Smooth muscle cell of the umbilical artery (primary cell): Measurements from ENCODE around the gene PARP3. TPM values are rescaled to one million over a fixed set of nuclear protein-coding genes. Genes with fewer than 3 reads are reported as not detected.

ENCODE experiments used
- total RNA-seq: library from RNA; depleted of rRNA; stranded (reverse); fragments of >200 nt; gene quantifications from 2 replicates; pipeline ENCODE4 v1.2.3, GENCODE V29; 2014

PARP3 gene
- total RNA-seq: 10.4 and 31.0 TPM in 2 replicates

DNA sequence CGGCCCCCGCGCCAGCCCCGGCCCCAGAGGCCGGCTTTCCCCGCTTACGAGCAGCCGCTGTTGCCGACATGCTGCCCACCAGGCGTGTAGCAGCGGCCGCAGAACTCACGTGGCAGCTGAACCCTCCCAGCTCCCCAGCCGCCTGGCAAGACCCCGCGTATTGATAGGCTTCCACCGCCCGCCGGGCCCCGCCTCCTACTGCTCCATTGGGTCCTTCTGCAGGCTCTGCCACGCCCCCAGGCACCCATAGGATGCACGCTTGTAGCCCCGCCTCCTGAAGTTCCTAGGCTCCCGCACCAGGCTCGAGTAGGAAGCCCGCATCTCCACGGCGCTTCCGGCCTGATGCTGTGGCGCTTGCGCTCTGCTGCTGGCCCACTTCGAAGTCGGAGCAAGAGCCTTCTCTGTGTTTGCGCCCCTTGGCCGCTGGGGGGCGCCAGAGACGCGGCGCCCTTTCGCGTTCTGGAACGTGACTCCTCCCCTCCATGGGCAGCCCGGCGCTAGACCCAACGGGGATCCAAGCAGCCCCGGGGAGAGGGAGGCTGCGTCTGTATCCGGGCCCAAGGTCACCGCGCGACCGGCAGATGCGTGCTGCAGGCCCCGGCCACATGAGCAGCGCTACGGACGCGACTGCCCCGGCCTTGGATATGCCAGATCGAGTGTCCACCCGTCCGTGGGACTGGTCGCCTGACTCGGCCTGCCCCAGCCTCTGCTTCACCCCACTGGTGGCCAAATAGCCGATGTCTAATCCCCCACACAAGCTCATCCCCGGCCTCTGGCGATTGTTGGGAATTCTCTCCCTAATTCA lies at the start of gene PARP3, which contains the start of gene RRP9:
TSS of gene PARP3 (plus strand) at position 566 of the 805 bp plus-strand sequence. CDS start 993 bp downstream, outside the sequence.
TSS of gene RRP9 (minus strand) at position 107 of the 805 bp plus-strand sequence. CDS start at position 70, 37 bp downstream.

GRCh38 chr3:51955175-51955892 lies 13.2 kb downstream of the PARP3 start, which contains the start of gene GPR62:
Gene GPR62, plus strand, starts transcription at chr3:51955381. Its CDS starts 272 bp downstream, at chr3:51955653.

DNA sequence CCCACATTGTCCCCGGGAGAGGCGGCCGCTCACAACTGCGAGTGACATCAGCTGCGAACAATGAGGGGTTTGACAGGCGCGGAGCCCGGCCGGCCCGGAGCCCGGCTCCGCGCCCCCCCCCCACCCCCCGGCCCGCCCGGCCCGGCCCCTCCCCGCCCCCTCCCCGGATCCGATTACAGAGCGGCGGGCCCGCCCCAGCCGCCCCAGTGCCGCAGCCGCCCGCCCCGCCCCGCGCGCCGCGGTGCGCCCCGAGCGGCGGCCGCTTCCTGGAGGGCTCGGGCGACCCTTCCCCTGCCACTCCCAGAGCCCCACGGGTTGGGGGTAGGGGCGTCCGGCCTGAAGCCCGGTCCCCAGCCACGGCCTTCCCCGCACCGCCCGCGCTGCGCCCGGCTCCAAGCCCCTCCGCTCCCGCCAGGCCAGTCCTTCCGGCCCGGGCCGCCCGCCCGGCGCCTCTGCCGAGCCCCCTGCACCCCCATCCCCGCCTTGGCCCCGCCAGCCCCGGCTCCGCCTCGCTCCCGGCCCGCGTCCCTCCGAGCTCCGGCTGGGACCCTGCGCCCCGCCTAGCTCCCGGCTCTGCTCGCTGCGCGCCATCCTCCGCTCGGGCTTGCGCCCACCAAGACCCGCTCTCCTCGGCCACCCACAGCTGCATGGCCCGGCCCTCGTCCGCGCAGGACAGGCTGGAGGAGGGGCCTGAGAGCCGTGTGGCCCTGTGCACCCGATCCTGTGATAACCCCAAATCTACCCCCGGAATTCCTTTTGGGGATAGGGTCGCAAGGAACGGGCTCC lies 25.4 kb downstream of the PARP3 start, which contains the start of gene PCBP4:
TSS of gene PCBP4 (minus strand) at position 71 of the 786 bp plus-strand sequence. CDS start 6,214 bp downstream, outside the sequence.

GRCh38 chr3:51974963-51975851 lies 33.0 kb downstream of the PARP3 start, which contains the start of gene ABHD14A:
Gene ABHD14A, plus strand, starts transcription at chr3:51975064. Its CDS starts 72 bp downstream, at chr3:51975136.

DNA sequence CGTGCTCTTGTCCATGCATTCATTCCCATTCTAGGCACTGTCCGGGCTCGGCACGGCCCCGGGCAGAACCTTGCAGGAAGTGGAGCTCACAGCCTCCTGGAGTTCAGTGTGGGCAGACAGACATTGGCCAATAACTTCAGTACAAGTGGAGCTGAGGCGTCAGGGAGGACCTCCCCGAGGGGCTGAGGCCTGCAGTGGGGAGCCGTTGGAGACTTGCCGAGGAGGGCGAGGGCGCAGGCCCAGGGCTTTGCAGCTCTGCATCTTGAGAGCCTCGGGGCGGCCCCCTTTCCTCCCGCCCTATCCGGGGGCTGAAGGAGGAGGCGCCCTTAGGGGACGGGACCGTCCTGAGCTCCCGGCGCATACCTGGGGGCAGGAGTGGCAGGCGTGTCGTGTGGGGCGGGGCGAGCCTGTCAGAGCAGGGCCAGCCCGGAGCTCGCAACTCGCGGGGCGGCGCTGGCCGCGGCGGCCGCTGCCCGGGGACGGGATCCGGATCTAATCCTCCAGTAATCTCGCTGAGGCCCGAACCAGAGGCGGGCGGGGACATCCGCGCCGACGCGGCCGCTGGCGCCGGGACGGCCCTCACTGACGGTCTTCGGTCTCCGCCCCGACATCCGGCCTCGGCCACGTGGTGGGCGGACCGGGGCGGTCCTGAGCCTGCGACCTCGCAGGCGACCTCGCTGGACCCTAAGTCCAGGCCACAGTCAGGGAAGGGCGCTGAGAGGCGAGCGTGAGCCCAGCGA lies 40.8 kb downstream of the PARP3 start, which contains the start of gene ACY1:
TSS of gene ACY1 (plus strand) at position 698 of the 740 bp plus-strand sequence. CDS start 530 bp downstream, outside the sequence.

DNA sequence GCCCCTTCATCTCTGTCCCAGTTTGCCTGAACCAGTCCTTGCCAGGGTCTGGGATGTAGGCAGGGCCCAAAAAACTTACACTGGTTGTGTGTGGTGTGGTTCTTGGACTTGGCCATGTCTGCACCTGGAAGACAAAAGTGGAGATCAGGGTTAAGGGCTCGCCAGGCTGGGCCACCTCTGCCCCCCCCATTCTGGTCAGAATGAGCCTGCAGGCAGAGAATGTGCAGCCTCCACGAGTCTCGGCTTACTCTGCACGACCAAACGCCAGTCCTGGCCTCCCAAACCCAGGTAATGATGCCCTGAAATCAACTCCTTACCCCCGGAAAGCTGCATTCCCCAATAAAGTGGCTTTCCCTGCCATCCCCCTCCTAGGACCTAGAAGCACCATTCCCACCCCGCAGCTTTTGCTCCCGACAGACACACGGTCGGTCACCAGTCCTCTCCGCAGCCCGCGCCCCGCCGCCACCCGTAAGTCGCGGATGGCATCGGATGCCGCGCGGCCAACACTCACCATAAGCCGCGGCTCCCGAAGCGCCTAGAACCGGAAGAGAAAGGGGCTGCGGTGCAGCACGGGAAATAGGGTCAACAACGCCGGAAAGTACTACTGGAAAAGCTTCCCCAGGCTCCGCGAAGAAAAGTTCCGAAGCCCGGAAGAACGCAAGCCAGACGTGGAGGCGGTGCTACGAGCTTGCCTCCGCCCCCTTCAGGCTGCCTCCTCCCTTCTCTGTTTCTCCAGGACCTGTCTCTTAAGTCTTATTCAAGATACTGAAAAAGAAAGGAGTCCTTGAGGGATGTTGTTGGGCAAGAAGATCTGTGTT lies 53.4 kb downstream of the PARP3 start, which contains the start of gene RPL29:
TSS of gene RPL29 (minus strand) at position 550 of the 818 bp plus-strand sequence. CDS start at position 116, 434 bp downstream.

Other genes starting within 250 kb of the PARP3 start
- gene GRM2, start 235.3 kb upstream of the PARP3 start, total RNA-seq: 0.09 TPM in 1 of 2 replicates, not detected in the other
- gene IQCF6, start 163.1 kb upstream of the PARP3 start, total RNA-seq: not detected in 2 replicates
- not detected in 2 replicates for gene IQCF2, start 80.7 kb upstream of the PARP3 start, total RNA-seq
- not detected in 2 replicates for gene IQCF5, start 66.8 kb upstream of the PARP3 start, total RNA-seq
- not detected in 2 replicates for gene IQCF1, start 39.0 kb upstream of the PARP3 start, total RNA-seq
- 26.3 and 30.3 TPM in 2 replicates for gene RRP9, start 459 bp upstream of the PARP3 start, total RNA-seq
- 0.05 TPM in 1 of 2 replicates, not detected in the other for gene GPR62, start 13.0 kb downstream of the PARP3 start, total RNA-seq
- 44.5 and 89.4 TPM in 2 replicates for gene PCBP4, start 25.1 kb downstream of the PARP3 start, total RNA-seq
- gene ABHD14B, start 31.7 kb downstream of the PARP3 start, total RNA-seq: 20.8 and 25.9 TPM in 2 replicates
- 11.8 and 21.1 TPM in 2 replicates for gene ABHD14A, start 32.7 kb downstream of the PARP3 start, total RNA-seq
- gene ACY1, start 41.2 kb downstream of the PARP3 start, total RNA-seq: 37.8 and 38.3 TPM in 2 replicates
- gene RPL29, start 53.5 kb downstream of the PARP3 start, total RNA-seq: 572 and 1,193 TPM in 2 replicates
- 5.9 and 12.9 TPM in 2 replicates for gene DUSP7, start 114.2 kb downstream of the PARP3 start, total RNA-seq
- 1.5 and 5.7 TPM in 2 replicates for gene POC1A, start 212.1 kb downstream of the PARP3 start, total RNA-seq